Naive B cell (primary cell): ENCODE data around the gene XPO5. TPM values are rescaled to one million over a fixed set of nuclear protein-coding genes. Genes with fewer than 3 reads are reported as not detected.
"Not testable (repeated sequence)": the region's sequence is repeated elsewhere in the genome, so short reads cannot be mapped to it uniquely, and the experiment has no call there.

ENCODE experiments used
- ATAC-seq, 2 donors: fragments of 150-1000 bp; cut with Tn5 transposase; 2 replicates each; pipeline ENCODE4 v1.10.0; 2021; ENCODE audit warnings: low read depth in 2 of 2, mild to moderate bottlenecking in 2 of 2, moderate library complexity in 2 of 2
- DNase-seq: peaks from one replicate; pipeline ENCODE4 v3.0.0; 2022
- H3K27ac Mint-ChIP-seq, 6 donors: one replicate each; pipeline ENCODE4 v1.8.0; 2020 to 2022; ENCODE audit warnings: mild to moderate bottlenecking in 6 of 6, mixed read lengths in 6 of 6, moderate library complexity in 5 of 6, inconsistent platforms in 2 of 6
- H3K27me3 Mint-ChIP-seq, 3 donors: one replicate each; pipeline ENCODE4 v1.8.0; 2021 to 2022; ENCODE audit warnings: mixed read lengths in 3 of 3, mild to moderate bottlenecking in 1 of 3
- H3K36me3 Mint-ChIP-seq, 2 donors: one replicate each; pipeline ENCODE4 v1.8.0; 2020 to 2022; ENCODE audit warnings: mixed read lengths in 2 of 2, inconsistent platforms in 1 of 2, mild to moderate bottlenecking in 1 of 2
- H3K4me1 Mint-ChIP-seq, 3 donors: one replicate each; pipeline ENCODE4 v1.8.0; 2020 to 2022; ENCODE audit warnings: mixed read lengths in 3 of 3, inconsistent platforms in 1 of 3, mild to moderate bottlenecking in 1 of 3, moderate library complexity in 1 of 3
- H3K4me3 Mint-ChIP-seq, 8 donors: one replicate each; pipeline ENCODE4 v1.8.0; 2020 to 2022; ENCODE audit warnings: mild to moderate bottlenecking in 8 of 8, mixed read lengths in 8 of 8, moderate library complexity in 8 of 8, inconsistent platforms in 2 of 8
- H3K9me3 Mint-ChIP-seq, 7 donors: one replicate each; pipeline ENCODE4 v1.8.0; 2020 to 2022; ENCODE audit warnings: mixed read lengths in 7 of 7, mild to moderate bottlenecking in 5 of 7, inconsistent platforms in 2 of 7, moderate library complexity in 1 of 7
- polyA plus RNA-seq, 6 donors: library from polyadenylated mRNA; unstranded; fragments of 300-500 nt; fragmentation: Illumina TruSeq; gene quantifications; one replicate each; pipeline ENCODE4 v1.2.3, GENCODE V29; 2021; ENCODE audit warnings: low read depth in 6 of 6

The XPO5 gene
- polyA plus RNA-seq, 6 donors from 2014 or later: 5.0 to 15.3 (median 7.7) TPM

DNA sequence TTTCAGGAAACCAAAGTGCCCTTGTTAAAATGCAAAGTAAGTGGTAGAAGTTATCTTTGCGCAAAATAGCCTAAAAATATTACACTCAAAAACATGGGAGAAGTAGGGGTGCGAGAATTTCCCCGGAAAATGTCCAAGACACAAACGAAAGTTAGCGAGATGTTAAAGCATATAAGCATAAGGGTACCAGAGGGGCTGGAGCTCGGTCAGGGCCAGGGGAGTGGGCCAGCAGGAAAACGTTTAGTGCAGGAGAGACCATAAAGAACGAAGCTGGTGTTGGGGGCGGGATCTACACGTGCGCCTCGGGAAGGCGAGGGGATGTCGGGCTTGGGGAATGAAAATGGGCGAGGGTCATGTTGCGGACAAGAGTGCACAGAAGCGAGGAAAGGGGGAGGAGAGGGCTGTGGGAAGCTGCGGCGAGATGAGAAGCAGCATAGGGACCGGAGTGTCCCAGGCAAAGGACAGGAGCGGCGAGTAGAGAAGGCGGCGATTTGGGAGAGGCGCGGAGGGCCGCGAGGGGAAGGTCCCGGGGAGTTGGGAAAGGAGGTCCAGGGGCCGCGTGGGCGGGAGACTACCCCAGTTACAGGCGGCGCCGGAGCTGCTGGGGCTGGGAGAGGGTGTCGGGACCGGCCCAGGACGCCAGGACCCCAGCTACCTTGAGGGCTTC, 600 bp downstream of the XPO5 start:
- H3K4me1 Mint-ChIP-seq: peaks cover 30 to 45% (median 40%) of the 10 kb centered on the region in 3 donors
- H3K27me3 Mint-ChIP-seq: no peaks in the 10 kb centered on the region
- peak overlapping the region; percentile 28 to 99 (median 89) for H3K27ac Mint-ChIP-seq
- H3K4me3 Mint-ChIP-seq: peak overlapping the region; percentile 93 to 99 (median 94)
- peaks cover 8 to 15% of the 10 kb centered on the region in 2 donors for H3K36me3 Mint-ChIP-seq
- no peaks in the 10 kb centered on the region for H3K9me3 Mint-ChIP-seq
- no peak for ATAC-seq
- DNase-seq: no peak

DNA sequence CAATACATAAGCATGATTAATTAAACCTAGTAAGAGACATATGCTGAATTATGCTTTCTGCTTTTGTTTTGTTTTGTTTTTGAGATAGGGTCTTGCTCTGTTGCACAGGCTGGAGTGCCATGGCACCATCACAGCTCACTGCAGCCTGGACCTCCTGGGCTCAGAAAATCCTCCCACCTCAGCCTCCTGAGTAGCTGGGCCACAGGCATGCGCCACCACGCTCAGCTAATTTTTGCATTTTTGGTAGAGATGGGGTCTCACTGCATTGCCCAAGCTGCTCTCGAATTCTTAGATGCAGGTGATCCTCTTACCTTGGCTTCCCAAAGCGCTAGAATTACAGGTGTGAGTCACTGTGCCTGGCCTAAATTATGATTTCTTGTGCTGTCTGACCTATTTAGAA, 3.8 kb downstream of the XPO5 start:
- Mint-ChIP-seq H3K4me1 (peaks cover 9 to 22% (median 14%) of the 10 kb centered on the region in 3 donors), H3K4me3 (no peak overlapping the region), H3K36me3 (peaks cover 13 to 15% of the 10 kb centered on the region in 2 donors), H3K27me3 (no peaks in the 10 kb centered on the region), H3K9me3 (no peaks in the 10 kb centered on the region), H3K27ac (no peak overlapping the region)
- DNase-seq (no peak), ATAC-seq (no peak)

DNA sequence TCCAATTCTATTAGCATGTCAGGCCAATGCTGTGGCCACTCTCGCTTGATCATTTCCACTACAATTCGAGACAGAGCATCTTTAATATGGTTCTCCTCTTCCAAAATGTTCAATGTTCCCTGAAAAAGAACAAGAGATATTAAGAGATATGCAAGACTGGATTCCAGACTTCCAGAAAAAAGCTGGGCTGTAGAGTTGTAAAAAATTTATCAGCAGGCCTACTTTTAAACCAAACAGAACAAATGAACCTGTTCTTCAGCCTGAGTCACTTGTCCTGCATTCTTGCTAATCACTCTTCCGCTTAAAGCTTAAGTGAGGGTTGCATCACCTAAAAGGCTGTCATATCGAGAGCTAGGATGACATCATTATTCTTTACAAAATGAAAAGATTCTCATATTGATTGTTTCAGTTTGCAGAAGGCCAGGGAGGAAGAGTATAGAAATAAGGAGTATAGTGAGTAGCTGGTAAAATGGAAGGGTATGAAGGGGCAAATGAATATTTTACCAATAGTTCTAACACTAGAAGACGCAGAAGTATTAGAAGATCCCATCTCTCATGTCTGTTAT, 4.9 kb downstream of the XPO5 start:
- Mint-ChIP-seq H3K4me1 (peaks cover 8 to 18% (median 9%) of the 10 kb centered on the region in 3 donors), H3K36me3 (peaks cover 13 to 15% of the 10 kb centered on the region in 2 donors), H3K4me3 (peak overlapping the region in 1 of 8 donors; percentile 44), H3K27me3 (no peaks in the 10 kb centered on the region), H3K9me3 (no peaks in the 10 kb centered on the region), H3K27ac (peak overlapping the region in 1 of 6 donors; percentile 44)
- ATAC-seq (no peak), DNase-seq (no peak)

DNA sequence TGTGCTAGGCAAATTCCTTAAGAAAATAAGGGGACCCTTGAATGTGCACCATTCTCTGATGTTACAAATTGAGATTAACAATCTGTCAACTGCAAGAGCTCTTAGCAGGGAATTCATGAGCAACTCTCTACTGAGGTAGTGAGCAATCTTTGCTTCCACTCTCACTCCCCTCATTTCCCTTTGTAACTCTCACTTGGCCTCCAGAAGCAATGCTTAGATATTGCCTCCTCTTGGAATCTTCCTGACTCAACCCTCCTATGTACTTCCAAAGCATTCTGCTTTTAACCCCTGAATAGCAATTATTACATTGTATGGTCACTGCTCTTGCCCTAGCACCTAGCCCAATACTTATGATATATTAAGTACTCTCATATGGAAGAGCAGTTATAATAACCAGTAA, 16.5 kb downstream of the XPO5 start:
- H3K36me3 Mint-ChIP-seq: peaks cover 16 to 30% of the 10 kb centered on the region in 2 donors
- no peaks in the 10 kb centered on the region for H3K27me3 Mint-ChIP-seq
- no peak overlapping the region for H3K27ac Mint-ChIP-seq
- no peaks in the 10 kb centered on the region for H3K9me3 Mint-ChIP-seq
- H3K4me1 Mint-ChIP-seq: no peaks in the 10 kb centered on the region
- no peak overlapping the region for H3K4me3 Mint-ChIP-seq
- ATAC-seq (no peak), DNase-seq (no peak)

DNA sequence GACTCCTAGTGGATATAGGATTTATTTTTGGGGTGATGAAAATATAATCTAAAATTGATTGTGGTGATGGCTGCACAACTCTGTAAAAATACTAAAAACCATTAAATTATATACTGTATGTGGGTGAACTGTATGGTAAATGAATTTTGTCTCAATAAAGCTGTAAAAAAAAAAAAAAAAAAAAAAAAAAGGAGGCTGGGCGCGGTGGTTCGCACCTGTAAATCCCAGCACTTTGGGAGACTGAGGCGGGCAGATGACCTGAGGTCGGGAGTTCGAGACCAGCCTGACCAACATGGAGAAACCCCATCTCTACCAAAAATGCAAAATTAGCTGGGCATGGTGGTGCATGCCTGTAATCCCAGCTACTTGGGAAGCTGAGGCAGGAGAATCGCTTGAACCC, 18.2 kb downstream of the XPO5 start:
- not testable (repeated sequence) for H3K27me3 Mint-ChIP-seq, DNase-seq, H3K9me3 Mint-ChIP-seq, ATAC-seq, H3K4me1 Mint-ChIP-seq, H3K4me3 Mint-ChIP-seq
- H3K36me3 Mint-ChIP-seq: peaks cover 25 to 35% of the 10 kb centered on the region in 2 donors
- H3K27ac Mint-ChIP-seq: peak overlapping the region in 1 of 6 donors; percentile 75

DNA sequence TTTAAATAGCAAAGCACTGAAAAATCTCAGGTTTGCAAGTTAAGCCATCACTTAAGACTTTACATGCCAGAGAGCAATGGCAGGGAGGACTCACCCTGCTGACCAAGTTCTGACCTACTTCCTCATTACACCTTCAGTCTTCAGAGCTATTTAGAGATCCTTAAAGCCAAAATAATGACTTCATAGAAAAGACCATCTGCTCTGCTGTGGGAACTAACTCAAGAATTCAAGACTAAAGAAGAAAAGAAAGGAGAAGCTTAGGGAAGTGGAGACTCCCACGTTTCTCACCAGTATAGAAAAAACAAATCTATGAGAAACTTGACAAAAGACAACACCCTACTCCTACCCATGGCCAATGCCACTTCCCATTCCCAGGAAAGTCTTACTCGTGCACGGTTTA, 28.6 kb downstream of the XPO5 start:
- peak; percentile 25 to 50 for ATAC-seq
- Mint-ChIP-seq H3K4me3 (no peak overlapping the region), H3K27me3 (no peaks in the 10 kb centered on the region), H3K4me1 (no peaks in the 10 kb centered on the region), H3K36me3 (peaks cover 21 to 25% of the 10 kb centered on the region in 2 donors), H3K9me3 (no peaks in the 10 kb centered on the region), H3K27ac (peak overlapping the region in 2 of 6 donors; percentile 64 to 69)
- DNase-seq: no peak

DNA sequence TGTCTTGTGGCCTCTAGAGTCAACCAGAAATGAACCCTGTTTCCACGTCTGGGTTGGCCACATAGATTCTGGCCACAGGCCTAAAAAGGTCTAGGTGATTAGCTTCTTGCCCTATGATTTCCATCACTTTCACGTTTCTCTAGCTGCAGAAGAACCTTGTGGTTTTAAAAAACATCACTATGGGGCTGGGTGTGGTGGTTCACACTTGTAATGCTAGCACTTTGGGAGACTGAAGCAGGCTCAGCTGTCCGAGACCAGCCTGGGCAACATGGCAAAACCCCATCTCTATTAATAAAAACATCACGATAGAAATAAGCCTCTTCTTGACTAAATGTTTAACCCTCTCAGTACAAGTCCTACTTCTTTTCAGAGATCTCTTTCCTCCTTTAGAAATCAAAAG, 31.4 kb downstream of the XPO5 start:
- Mint-ChIP-seq H3K27me3 (no peaks in the 10 kb centered on the region), H3K27ac (no peak overlapping the region), H3K9me3 (no peaks in the 10 kb centered on the region), H3K4me1 (peaks cover 0 to 3% (median 0%) of the 10 kb centered on the region in 3 donors), H3K4me3 (no peak overlapping the region), H3K36me3 (peaks cover 8 to 17% of the 10 kb centered on the region in 2 donors)
- peak in 1 of 2 donors; percentile 61 for ATAC-seq
- no peak for DNase-seq

DNA sequence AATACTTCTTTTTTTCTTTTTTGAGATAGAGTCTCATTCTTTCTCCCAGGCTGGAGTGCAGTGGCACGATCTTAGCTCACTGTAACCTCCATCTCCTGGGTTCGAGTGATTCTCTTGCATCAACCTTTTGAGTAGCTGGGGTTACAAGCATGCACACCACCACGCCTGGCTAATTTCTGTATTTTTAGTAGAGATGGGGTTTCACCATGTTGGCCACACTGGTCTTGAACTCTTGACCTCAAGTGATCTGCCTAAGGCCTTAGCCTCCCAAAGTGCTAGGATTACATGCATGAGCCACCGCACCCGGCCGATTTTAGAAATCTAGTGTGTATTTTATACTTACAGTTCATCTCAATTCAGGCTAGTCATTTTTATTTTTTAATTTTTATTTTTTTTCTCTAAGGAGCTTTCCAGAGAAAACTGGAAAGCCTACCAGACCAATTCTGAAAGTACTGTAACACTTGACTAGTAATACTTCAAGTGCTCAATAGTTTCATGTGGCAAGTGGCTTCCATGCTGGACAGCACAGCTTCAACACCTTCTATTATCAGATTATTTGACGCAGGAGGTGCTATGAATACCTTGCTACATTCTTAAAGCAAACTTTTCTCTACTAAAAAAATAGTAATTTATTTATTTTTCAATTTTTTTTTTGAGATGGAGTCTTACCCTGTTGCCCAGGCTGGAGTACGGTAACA, 33.9 kb downstream of the XPO5 start:
- H3K9me3 Mint-ChIP-seq: no peaks in the 10 kb centered on the region
- H3K27me3 Mint-ChIP-seq: no peaks in the 10 kb centered on the region
- H3K36me3 Mint-ChIP-seq: peaks cover 15 to 18% of the 10 kb centered on the region in 2 donors
- no peak for DNase-seq
- H3K4me1 Mint-ChIP-seq: peaks cover 0 to 3% (median 0%) of the 10 kb centered on the region in 3 donors
- peak overlapping the region in 2 of 6 donors; percentile 61 to 74 for H3K27ac Mint-ChIP-seq
- ATAC-seq: no peak
- H3K4me3 Mint-ChIP-seq: no peak overlapping the region

DNA sequence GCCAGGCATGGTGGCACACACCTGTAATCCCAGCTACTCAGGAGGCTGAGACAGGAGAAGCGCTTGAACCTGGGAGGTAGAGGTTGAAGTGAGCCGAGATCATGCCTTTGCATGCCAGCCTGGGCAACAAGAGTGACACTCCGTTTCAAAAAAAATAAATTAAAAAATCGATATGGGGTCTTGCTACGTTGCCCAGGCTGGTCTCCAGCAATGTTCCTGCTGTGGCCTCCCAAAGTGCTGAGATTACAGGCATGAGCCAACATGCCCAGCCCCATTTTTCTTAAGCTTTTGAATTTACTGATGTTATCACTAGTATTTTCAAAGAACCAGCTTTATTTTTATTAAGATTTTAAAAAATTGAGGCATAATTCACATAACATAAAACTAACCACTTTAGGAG, 35.3 kb downstream of the XPO5 start:
- Mint-ChIP-seq H3K36me3 (peaks cover 11 to 15% of the 10 kb centered on the region in 2 donors), H3K4me3 (no peak overlapping the region), H3K4me1 (peaks cover 0 to 3% (median 0%) of the 10 kb centered on the region in 3 donors), H3K27ac (no peak overlapping the region), H3K27me3 (no peaks in the 10 kb centered on the region), H3K9me3 (no peaks in the 10 kb centered on the region)
- no peak for DNase-seq
- no peak for ATAC-seq

DNA sequence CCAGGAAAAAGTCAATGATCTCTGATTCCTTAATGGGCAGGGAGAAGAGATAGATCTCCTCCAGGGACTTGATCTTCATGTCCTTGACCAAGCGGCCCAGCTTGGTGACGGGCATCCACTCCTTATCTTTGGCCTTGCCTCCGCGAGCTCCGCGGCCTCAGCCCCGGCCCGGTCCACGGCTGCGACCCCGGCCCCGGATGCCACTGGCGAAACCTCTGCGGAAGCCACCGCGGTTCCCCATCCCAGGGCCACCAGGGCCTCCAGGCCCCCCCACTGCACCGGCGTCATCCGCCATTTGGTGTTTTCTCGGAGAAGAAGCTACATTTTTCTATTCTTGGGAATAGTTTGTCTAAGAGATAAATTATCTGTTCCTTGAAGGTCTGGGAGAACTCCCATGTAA, 36.4 kb downstream of the XPO5 start:
- not testable (repeated sequence) for H3K4me3 Mint-ChIP-seq, H3K4me1 Mint-ChIP-seq, H3K27me3 Mint-ChIP-seq, DNase-seq, ATAC-seq, H3K9me3 Mint-ChIP-seq, H3K27ac Mint-ChIP-seq
- peaks cover 11 to 15% of the 10 kb centered on the region in 2 donors for H3K36me3 Mint-ChIP-seq

DNA sequence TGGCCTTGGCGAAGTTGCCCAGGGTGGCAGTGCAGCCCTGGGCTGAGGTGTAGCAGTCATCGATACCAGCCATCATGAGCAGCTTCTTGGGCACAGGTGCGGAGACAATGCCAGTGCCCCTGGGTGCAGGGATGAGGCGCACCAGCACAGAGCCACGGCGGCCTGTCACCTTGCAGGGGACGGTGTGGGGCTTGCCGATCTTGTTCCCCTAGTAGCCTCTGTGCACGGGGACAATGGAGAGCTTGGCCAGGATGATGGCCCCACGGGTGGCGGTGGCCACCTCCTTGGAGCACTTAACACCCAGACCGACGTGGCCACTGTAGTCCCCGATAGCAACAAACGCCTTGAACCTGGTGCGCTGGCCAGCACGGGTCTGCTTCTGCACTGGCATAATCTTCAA, 36.9 kb downstream of the XPO5 start:
- not testable (repeated sequence) for H3K4me1 Mint-ChIP-seq, H3K27ac Mint-ChIP-seq
- peaks cover 11 to 15% of the 10 kb centered on the region in 2 donors for H3K36me3 Mint-ChIP-seq

DNA sequence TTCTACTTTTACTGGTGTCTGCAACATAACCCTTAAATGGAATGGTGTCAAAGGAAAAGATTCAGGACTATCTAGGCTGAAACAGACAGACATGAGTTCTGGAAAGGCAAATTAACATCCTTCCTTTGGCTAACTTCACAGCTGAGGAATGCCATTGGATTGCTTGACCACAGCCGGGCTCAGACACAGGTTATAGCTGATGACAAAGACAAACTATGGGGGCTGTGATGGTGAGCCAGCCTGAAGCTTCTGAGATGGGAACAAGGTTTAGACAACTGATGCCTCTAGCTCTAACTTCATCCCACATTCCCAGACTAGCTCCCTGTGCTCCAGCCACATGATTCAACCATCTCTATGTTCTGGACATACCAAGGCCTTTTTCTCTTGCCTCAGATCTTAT, 43.6 kb downstream of the XPO5 start:
- Mint-ChIP-seq H3K27me3 (no peaks in the 10 kb centered on the region), H3K36me3 (peaks cover 2 to 12% of the 10 kb centered on the region in 2 donors), H3K4me1 (peaks cover 0 to 4% (median 0%) of the 10 kb centered on the region in 3 donors), H3K27ac (no peak overlapping the region), H3K9me3 (no peaks in the 10 kb centered on the region), H3K4me3 (no peak overlapping the region)
- ATAC-seq (no peak), DNase-seq (no peak)

More for the DNA sequence above, 36.9 kb downstream of the XPO5 start:
- not testable (repeated sequence) for DNase-seq, H3K4me3 Mint-ChIP-seq, H3K9me3 Mint-ChIP-seq, H3K27me3 Mint-ChIP-seq, ATAC-seq

DNA sequence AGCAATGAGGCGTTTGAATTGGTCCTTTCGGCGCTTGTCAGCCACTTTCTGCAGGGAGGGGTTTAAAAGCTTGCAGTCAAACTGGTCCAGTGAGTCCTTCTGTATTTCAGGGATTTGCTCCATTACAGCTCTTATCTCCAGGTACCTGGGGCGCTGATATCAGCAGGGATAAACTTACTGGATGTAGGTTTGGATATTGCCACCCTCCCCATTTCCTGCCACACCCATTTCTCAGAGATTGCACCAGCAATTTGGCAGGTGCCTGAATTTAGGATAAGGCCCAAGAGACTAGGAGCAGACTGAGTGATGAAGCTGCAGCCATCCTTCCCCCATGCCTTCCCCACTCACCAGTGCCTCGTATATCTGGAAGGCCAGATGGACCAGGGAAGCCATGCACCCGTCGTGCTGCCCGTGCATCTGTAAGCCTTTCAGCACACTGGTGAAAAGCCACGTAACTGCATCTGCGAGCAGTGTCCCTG, 51.3 kb downstream of the XPO5 start:
- no peaks in the 10 kb centered on the region for H3K9me3 Mint-ChIP-seq
- H3K27me3 Mint-ChIP-seq: no peaks in the 10 kb centered on the region
- H3K4me1 Mint-ChIP-seq: peaks cover 0 to 5% (median 0%) of the 10 kb centered on the region in 3 donors
- no peak overlapping the region for H3K27ac Mint-ChIP-seq
- H3K36me3 Mint-ChIP-seq: peaks cover 15 to 17% of the 10 kb centered on the region in 2 donors
- H3K4me3 Mint-ChIP-seq: peak overlapping the region in 1 of 8 donors; percentile 47
- DNase-seq (no peak), ATAC-seq (no peak)
